ENCODE results near the gene NOD1.
A peak's percentile ranks its signal among the peaks of the same experiment; 100 is the strongest.

GRCh38 chr7:30504301-30505173, 26.0 kb upstream of the NOD1 start, which contains the start of gene GGCT:
- TF ChIP-seq CTCF (IDR thresholded peaks at IDR 0.05) = peak in 1 of 4 experiments; percentile 29
- peak; percentile 68 to 71 for TF ChIP-seq POLR2A (IDR thresholded peaks at IDR 0.05)
